Activated naive CD4-positive, alpha-beta T cell treated with Interleukin-2 at 50 U/mL for 16 hours (primary cell): ENCODE measurements around the gene DYNC2I2.

Experiments used
- DNase-seq: peaks from one replicate; pipeline ENCODE4 v3.0.0-alpha.2; 2020

Gene DYNC2I2

GRCh38 chr9:128635266-128636023, 21.2 kb downstream of the DYNC2I2 start:
- no peak for DNase-seq

GRCh38 chr9:128634651-128635262, 21.9 kb downstream of the DYNC2I2 start:
- DNase-seq = no peak

- DNase-seq = no peak
Observed at GRCh38 chr9:128634111-128634510, 22.5 kb downstream of the DYNC2I2 start.

GRCh38 chr9:128633601-128634000, 23.0 kb downstream of the DYNC2I2 start:
- no peak for DNase-seq

GRCh38 chr9:128633057-128633456, 23.6 kb downstream of the DYNC2I2 start:
- no peak for DNase-seq

- DNase-seq = no peak
Observed at GRCh38 chr9:128632486-128632885, 24.2 kb downstream of the DYNC2I2 start.

GRCh38 chr9:128632066-128632465, 24.6 kb downstream of the DYNC2I2 start:
- no peak for DNase-seq

GRCh38 chr9:128631636-128632035, 25.0 kb downstream of the DYNC2I2 start:
- DNase-seq = no peak

- no peak for DNase-seq
Observed at GRCh38 chr9:128629852-128630545, 26.6 kb downstream of the DYNC2I2 start.

- DNase-seq = no peak
Observed at GRCh38 chr9:128629136-128629535, 27.5 kb downstream of the DYNC2I2 start.

GRCh38 chr9:128628471-128629048, 28.1 kb downstream of the DYNC2I2 start:
- no peak for DNase-seq

GRCh38 chr9:128627906-128628305, 28.7 kb downstream of the DYNC2I2 start:
- DNase-seq = no peak

- no peak for DNase-seq
Observed at GRCh38 chr9:128627127-128627715, 29.4 kb downstream of the DYNC2I2 start.

GRCh38 chr9:128626181-128626580, 30.5 kb downstream of the DYNC2I2 start:
- no peak for DNase-seq

GRCh38 chr9:128625391-128626146, 31.1 kb downstream of the DYNC2I2 start:
- DNase-seq = no peak

- DNase-seq = no peak
Observed at GRCh38 chr9:128624566-128624965, 32.1 kb downstream of the DYNC2I2 start.

GRCh38 chr9:128621730-128622455, 34.8 kb downstream of the DYNC2I2 start:
- DNase-seq = no peak

GRCh38 chr9:128619779-128620178, 36.9 kb downstream of the DYNC2I2 start:
- no peak for DNase-seq

GRCh38 chr9:128619127-128619526, 37.5 kb downstream of the DYNC2I2 start:
- DNase-seq = no peak

GRCh38 chr9:128617943-128618342, 38.7 kb downstream of the DYNC2I2 start:
- no peak for DNase-seq

GRCh38 chr9:128615571-128615970, 41.1 kb downstream of the DYNC2I2 start:
- DNase-seq = no peak

GRCh38 chr9:128614728-128615127, 41.9 kb downstream of the DYNC2I2 start:
- no peak for DNase-seq
